Trophoblast cell (in vitro differentiated cells and primary cell): ENCODE results near the gene ZNF598.

Experiments
- DNase-seq, 2 donors: peaks; one replicate each; pipeline ENCODE4 v3.0.0-alpha.2; 2016
- H2AFZ ChIP-seq: 2 replicates; pipeline ENCODE4 v1.6.1; 2013; ENCODE audit warnings: low read length, moderate library complexity, mild to moderate bottlenecking; ENCODE audit not compliant: insufficient read depth, poor library complexity
- H2AK5ac ChIP-seq: 2 replicates; pipeline ENCODE4 v1.6.1; 2013; ENCODE audit warnings: mild to moderate bottlenecking, low read length
- H2BK120ac ChIP-seq: 2 replicates; pipeline ENCODE4 v1.6.1; 2013; ENCODE audit warnings: low read length, mild to moderate bottlenecking, moderate library complexity; ENCODE audit not compliant: insufficient read depth, poor library complexity
- H2BK12ac ChIP-seq: 2 replicates; pipeline ENCODE4 v1.6.1; 2013; ENCODE audit warnings: mild to moderate bottlenecking, low read length, moderate library complexity
- H2BK5ac ChIP-seq: 2 replicates; pipeline ENCODE4 v1.6.1; 2013; ENCODE audit warnings: low read length, low read depth, moderate library complexity, mild to moderate bottlenecking; ENCODE audit not compliant: poor library complexity
- H3K14ac ChIP-seq: 2 replicates; pipeline ENCODE4 v1.6.1; 2013; ENCODE audit warnings: mild to moderate bottlenecking, low read length
- H3K18ac ChIP-seq: 2 replicates; pipeline ENCODE4 v1.6.1; 2013; ENCODE audit warnings: mild to moderate bottlenecking, low read length
- H3K23ac ChIP-seq: 2 replicates; pipeline ENCODE4 v1.6.1; 2013; ENCODE audit warnings: low read length
- H3K27ac ChIP-seq: 2 replicates; pipeline ENCODE4 v1.5.1; 2013; ENCODE audit warnings: low read depth, mild to moderate bottlenecking, inconsistent platforms, low read length, moderate library complexity
- H3K27me3 ChIP-seq: 2 replicates; pipeline ENCODE4 v1.6.1; 2013; ENCODE audit warnings: inconsistent platforms, mild to moderate bottlenecking, low read length, moderate library complexity; ENCODE audit not compliant: insufficient read depth
- H3K36me3 ChIP-seq, 2 experiments: 1 replicate in 1 of 2; 2 replicates in 1 of 2; pipeline ENCODE4 v1.6.1; 2013; ENCODE audit warnings: low read length in 2 of 2, mild to moderate bottlenecking in 2 of 2, moderate library complexity in 1 of 2; ENCODE audit not compliant: insufficient read depth in 2 of 2, control insufficient read depth in 1 of 2
- H3K4ac ChIP-seq: 2 replicates; pipeline ENCODE4 v1.6.1; 2013; ENCODE audit warnings: low read depth, mild to moderate bottlenecking, low read length, moderate library complexity
- H3K4me1 ChIP-seq, 2 experiments: 1 replicate in 1 of 2; 2 replicates in 1 of 2; pipeline ENCODE4 v1.6.1; 2013; ENCODE audit warnings: low read length in 2 of 2, mild to moderate bottlenecking in 2 of 2, moderate library complexity in 1 of 2; ENCODE audit not compliant: insufficient read depth in 2 of 2, control insufficient read depth in 1 of 2
- H3K4me2 ChIP-seq: 2 replicates; pipeline ENCODE4 v1.6.1; 2013; ENCODE audit warnings: inconsistent platforms, mild to moderate bottlenecking, low read length, moderate library complexity
- H3K4me3 ChIP-seq: 2 replicates; pipeline ENCODE4 v1.5.1; 2013; ENCODE audit warnings: mild to moderate bottlenecking, low read depth, low read length, inconsistent platforms
- H3K79me1 ChIP-seq: one replicate; pipeline ENCODE4 v1.6.1; 2013; ENCODE audit warnings: low read length
- H3K79me2 ChIP-seq: 2 replicates; pipeline ENCODE4 v1.6.1; 2013; ENCODE audit warnings: low read length, mild to moderate bottlenecking; ENCODE audit not compliant: control insufficient read depth, insufficient read depth, poor library complexity
- H3K9ac ChIP-seq: 2 replicates; pipeline ENCODE4 v1.6.1; 2013; ENCODE audit warnings: mild to moderate bottlenecking, low read length
- H3K9me3 ChIP-seq: 2 replicates; pipeline ENCODE4 v1.6.1; 2013; ENCODE audit warnings: low read depth, mild to moderate bottlenecking, control low read depth, inconsistent platforms, low read length; ENCODE audit not compliant: insufficient read depth
- H4K12ac ChIP-seq: 2 replicates; pipeline ENCODE4 v1.6.1; 2013; ENCODE audit warnings: low read depth, mild to moderate bottlenecking, low read length, moderate library complexity
- H4K8ac ChIP-seq: 2 replicates; pipeline ENCODE4 v1.6.1; 2013; ENCODE audit warnings: low read depth, mild to moderate bottlenecking, low read length, moderate library complexity
- H4K91ac ChIP-seq: one replicate; pipeline ENCODE4 v1.6.1; 2013; ENCODE audit warnings: low read depth, mild to moderate bottlenecking, low read length, moderate library complexity
- WGBS: extraction: QIAGEN DNeasy Blood & Tissue Kit; methylation state at CpG from one replicate; pipeline ENCODE4 v1.1.7; 2013; ENCODE audit warnings: missing lambda C conversion rate; ENCODE audit not compliant: insufficient read length, insufficient coverage; ENCODE audit errors: extremely low coverage; 5-methylcytosine and 5-hydroxymethylcytosine counted together

The ZNF598 gene

DNA sequence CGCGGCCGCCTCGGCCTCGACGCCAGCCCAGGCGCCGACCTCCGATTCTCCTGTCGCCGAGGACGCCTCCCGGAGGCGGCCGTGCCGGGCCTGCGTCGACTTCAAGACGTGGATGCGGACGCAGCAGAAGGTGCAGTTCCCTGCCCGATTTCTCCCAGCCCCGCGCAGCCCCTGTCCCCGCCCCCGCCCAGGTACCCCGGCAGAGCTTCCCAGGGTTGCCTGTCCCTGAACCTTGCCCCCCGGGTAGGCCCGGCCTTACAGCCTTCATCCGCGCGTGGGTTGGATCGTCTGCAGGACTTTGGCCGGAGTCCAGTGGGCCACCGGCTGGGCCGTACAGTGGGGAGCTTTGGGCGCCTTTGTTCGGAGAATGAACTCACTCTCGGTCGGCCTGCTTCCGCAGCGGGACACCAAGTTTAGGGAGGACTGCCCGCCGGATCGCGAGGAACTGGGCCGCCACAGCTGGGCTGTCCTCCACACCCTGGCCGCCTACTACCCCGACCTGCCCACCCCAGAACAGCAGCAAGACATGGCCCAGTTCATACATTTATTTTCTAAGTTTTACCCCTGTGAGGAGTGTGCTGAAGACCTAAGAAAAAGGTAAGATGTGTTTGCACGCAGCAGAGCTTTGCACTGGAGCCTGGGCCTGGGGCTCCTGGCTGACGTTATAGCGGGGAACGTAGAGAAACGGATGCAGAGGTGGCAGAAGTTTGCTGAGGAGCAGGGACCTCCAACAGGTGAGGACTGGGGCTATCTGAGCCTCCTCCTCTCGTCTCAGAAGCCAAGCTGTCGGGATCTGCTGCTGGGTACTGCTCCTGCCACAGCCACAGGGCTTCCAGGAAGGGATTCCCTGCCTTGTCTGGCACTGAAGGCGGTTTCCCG, 25.0 kb downstream of the ZNF598 start:
- peaks cover 20% of the 10 kb centered on the region in 2 experiments for H3K36me3 ChIP-seq
- peak overlapping the region; percentile 96 for H3K14ac ChIP-seq
- H2AK5ac ChIP-seq = peak overlapping the region; percentile 41
- H4K8ac ChIP-seq = peak overlapping the region; percentile 97
- peak overlapping the region; percentile 22 for H3K27ac ChIP-seq
- H3K27me3 ChIP-seq = peaks cover 42% of the 10 kb centered on the region
- peaks cover 2% of the 10 kb centered on the region for H3K79me2 ChIP-seq
- peak overlapping the region; percentile 98 for H3K4me2 ChIP-seq
- peak overlapping the region; percentile 75 for H3K18ac ChIP-seq
- peak overlapping the region; percentile 82 for H4K91ac ChIP-seq
- H3K4ac ChIP-seq = peak overlapping the region; percentile 66
- peaks cover 8% of the 10 kb centered on the region for H3K9me3 ChIP-seq
- peak overlapping the region; percentile 69 for H2AFZ ChIP-seq
- H2BK5ac ChIP-seq = no peak overlapping the region
- H3K4me1 ChIP-seq = peaks cover 10 to 18% of the 10 kb centered on the region in 2 experiments
- DNase-seq = no peak
- H2BK12ac ChIP-seq = no peak overlapping the region
- no peak overlapping the region for H3K23ac ChIP-seq
- H2BK120ac ChIP-seq = peak overlapping the region; percentile 44
- peak overlapping the region; percentile 76 for H4K12ac ChIP-seq
- WGBS = no CpG with 5 or more reads among the region's 58 CpGs
- H3K9ac ChIP-seq = peak overlapping the region; percentile 82
- peaks cover 6% of the 10 kb centered on the region for H3K79me1 ChIP-seq
- H3K4me3 ChIP-seq = peak overlapping the region; percentile 89

GRCh38 chr16:1983544-1984346, 25.9 kb downstream of the ZNF598 start, which contains the start of gene GFER:
Gene GFER (plus strand): TSS chr16:1984193. CDS start chr16:1984219, 26 bp downstream.
- Histone ChIP-seq H3K18ac (peak within 1 kb of the TSS; percentile 75), H3K9ac (peak within 1 kb of the TSS; percentile 82), H3K27ac (peak within 1 kb of the TSS; percentile 22), H3K14ac (peak within 1 kb of the TSS; percentile 96), H3K27me3 (peaks cover 39% of the 10 kb centered on the region), H2BK5ac (no peak within 1 kb of the TSS), H3K23ac (no peak within 1 kb of the TSS), H4K12ac (peak within 1 kb of the TSS; percentile 76), H2AK5ac (peak within 1 kb of the TSS; percentile 41), H2AFZ (peak within 1 kb of the TSS; percentile 69), H3K79me1 (peaks cover 8% of the 10 kb centered on the region), H3K79me2 (peaks cover 2% of the 10 kb centered on the region), H3K4me1 (peaks cover 16 to 24% of the 10 kb centered on the region in 2 experiments), H4K91ac (peak within 1 kb of the TSS; percentile 82), H2BK12ac (no peak within 1 kb of the TSS), H4K8ac (peak within 1 kb of the TSS; percentile 97), H2BK120ac (peak within 1 kb of the TSS; percentile 44), H3K9me3 (peaks cover 8% of the 10 kb centered on the region), H3K4ac (peak within 1 kb of the TSS; percentile 66), H3K4me3 (peak within 1 kb of the TSS; percentile 89), H3K36me3 (peaks cover 20% of the 10 kb centered on the region in 2 experiments), H3K4me2 (peak within 1 kb of the TSS; percentile 98)
- WGBS = no CpG with 5 or more reads among the region's 109 CpGs
- peak; percentile 93 to 96 for DNase-seq

- H3K23ac ChIP-seq = no peak overlapping the region
- H3K4me3 ChIP-seq = peak overlapping the region; percentile 76
- H3K27ac ChIP-seq = no peak overlapping the region
- H3K36me3 ChIP-seq = peaks cover 23 to 26% of the 10 kb centered on the region in 2 experiments
- H2AK5ac ChIP-seq = no peak overlapping the region
- DNase-seq = no peak
- no peak overlapping the region for H2BK5ac ChIP-seq
- H3K9ac ChIP-seq = no peak overlapping the region
- H4K91ac ChIP-seq = no peak overlapping the region
- no peak overlapping the region for H4K12ac ChIP-seq
- H3K4me2 ChIP-seq = peak overlapping the region; percentile 98
- no peak overlapping the region for H3K4ac ChIP-seq
- peaks cover 8% of the 10 kb centered on the region for H3K9me3 ChIP-seq
- no peak overlapping the region for H2AFZ ChIP-seq
- H3K4me1 ChIP-seq = peaks cover 18 to 25% of the 10 kb centered on the region in 2 experiments
- peaks cover 8% of the 10 kb centered on the region for H3K79me1 ChIP-seq
- no CpG with 5 or more reads among the region's 19 CpGs for WGBS
- H3K27me3 ChIP-seq = peaks cover 37% of the 10 kb centered on the region
- no peak overlapping the region for H2BK12ac ChIP-seq
- no peak overlapping the region for H4K8ac ChIP-seq
- H3K14ac ChIP-seq = no peak overlapping the region
- H3K18ac ChIP-seq = no peak overlapping the region
- H3K79me2 ChIP-seq = peaks cover 2% of the 10 kb centered on the region
- no peak overlapping the region for H2BK120ac ChIP-seq
These were observed 26.6 kb downstream of the ZNF598 start for GRCh38 chr16:1982991-1983543.

GRCh38 chr16:1982013-1982433, 27.6 kb downstream of the ZNF598 start:
- H3K79me2 ChIP-seq = peaks cover 2% of the 10 kb centered on the region
- H3K9me3 ChIP-seq = peaks cover 8% of the 10 kb centered on the region
- peaks cover 18 to 25% of the 10 kb centered on the region in 2 experiments for H3K4me1 ChIP-seq
- H3K27ac ChIP-seq = no peak overlapping the region
- H3K36me3 ChIP-seq = peaks cover 33% of the 10 kb centered on the region in 2 experiments
- H2AK5ac ChIP-seq = no peak overlapping the region
- H2BK12ac ChIP-seq = no peak overlapping the region
- no CpG with 5 or more reads among the region's 5 CpGs for WGBS
- no peak overlapping the region for H2AFZ ChIP-seq
- H3K4me2 ChIP-seq = no peak overlapping the region
- H3K4me3 ChIP-seq = no peak overlapping the region
- peaks cover 37% of the 10 kb centered on the region for H3K27me3 ChIP-seq
- no peak for DNase-seq
- H3K23ac ChIP-seq = no peak overlapping the region
- H2BK120ac ChIP-seq = no peak overlapping the region
- H3K4ac ChIP-seq = no peak overlapping the region
- H3K18ac ChIP-seq = no peak overlapping the region
- H4K91ac ChIP-seq = no peak overlapping the region
- H3K79me1 ChIP-seq = peaks cover 8% of the 10 kb centered on the region
- H3K9ac ChIP-seq = no peak overlapping the region
- no peak overlapping the region for H3K14ac ChIP-seq
- no peak overlapping the region for H4K12ac ChIP-seq
- H4K8ac ChIP-seq = no peak overlapping the region
- no peak overlapping the region for H2BK5ac ChIP-seq
